HepG2 (cell line): Measurements from ENCODE around the gene ELMOD3. TPM values are rescaled to one million over a fixed set of nuclear protein-coding genes. Genes with fewer than 3 reads are reported as not detected.

Experiments
- GPBP1L1 ChIP-seq: sonication (generic); formaldehyde crosslinking; IDR thresholded peaks from 2 replicates; pipeline ENCODE4 v1.5.0; 2020; ENCODE audit warnings: mild to moderate bottlenecking, missing genetic modification reagents
- HIC2 ChIP-seq: sonication (generic); formaldehyde crosslinking; IDR thresholded peaks from 2 replicates; pipeline ENCODE4 v1.9.0; 2022; ENCODE audit warnings: low read depth, missing genetic modification reagents
- NFATC3 ChIP-seq: sonication (generic); formaldehyde crosslinking; IDR thresholded peaks from 2 replicates; pipeline ENCODE4 v1.5.1; 2020; ENCODE audit warnings: mild to moderate bottlenecking, missing genetic modification reagents
- SOX13 ChIP-seq, 3 experiments: fragments of 450-650 bp in 1 of 3; sonication (generic) in 1 of 3; formaldehyde crosslinking in 1 of 3; IDR thresholded peaks in 2 of 3; conservative IDR thresholded peaks in 1 of 3; 2 replicates each; pipeline versions ENCODE4 v1.5.0 to v1.6.1; 2016 to 2020; ENCODE audit warnings: antibody characterized with exemption in 1 of 3, mild to moderate bottlenecking in 1 of 3, missing compliant biosample characterization in 1 of 3, missing genetic modification reagents in 1 of 3, moderate library complexity in 1 of 3
- TRIM22 ChIP-seq: fragments of 450-650 bp; IDR thresholded peaks from 2 replicates; pipeline ENCODE4 v1.6.1; 2017
- USF2 ChIP-seq, 2 experiments: sonication (generic) in 1 of 2; formaldehyde crosslinking in 1 of 2; IDR thresholded peaks; 2 replicates each; pipeline versions ENCODE4 v1.5.1 to v1.6.1; 2011 to 2020; ENCODE audit warnings: borderline replicate concordance in 1 of 2, low read depth in 1 of 2, low read length in 1 of 2, mild to moderate bottlenecking in 1 of 2, missing genetic modification reagents in 1 of 2, moderate library complexity in 1 of 2
- ZBTB14 ChIP-seq: sonication (generic); formaldehyde crosslinking; IDR thresholded peaks from 2 replicates; pipeline ENCODE4 v1.4.0; 2020; ENCODE audit warnings: missing genetic modification reagents
- ZFP90 ChIP-seq: sonication (generic); formaldehyde crosslinking; IDR thresholded peaks from 2 replicates; pipeline ENCODE4 v1.8.0; 2022; ENCODE audit warnings: missing genetic modification reagents, mild to moderate bottlenecking, inconsistent platforms, borderline replicate concordance
- ZNF142 ChIP-seq: sonication (generic); formaldehyde crosslinking; IDR thresholded peaks from 2 replicates; pipeline ENCODE4 v1.4.0; 2020; ENCODE audit warnings: missing genetic modification reagents
- ZNF747 ChIP-seq: sonication (generic); formaldehyde crosslinking; IDR thresholded peaks from 2 replicates; pipeline ENCODE4 v1.8.1; 2023; ENCODE audit warnings: missing genetic modification reagents, mild to moderate bottlenecking, borderline replicate concordance
- polyA plus RNA-seq, 8 experiments: library from polyadenylated mRNA; depleted of rRNA in 3 of 8; stranded (reverse) in 7 of 8; unstranded in 1 of 8; fragments of >200 nt; fragmentation: Illumina TruSeq in 4 of 8; extraction: Trizol in 4 of 8; gene quantifications; 2 replicates each; pipeline versions ENCODE4 v1.2.1 to v1.2.3, GENCODE V29; 2011 to 2016; ENCODE audit warnings: low read depth in 4 of 8, missing spikeins in 1 of 8, mixed read lengths in 1 of 8; ENCODE audit not compliant: insufficient read depth in 1 of 8
- total RNA-seq, 5 experiments: library from RNA; depleted of rRNA; stranded (reverse); fragments of >200 nt; fragmentation: Illumina TruSeq; extraction: Trizol; gene quantifications; 2 replicates each; pipeline ENCODE4 v1.2.3, GENCODE V29; 2016; ENCODE audit warnings: low read depth in 1 of 5

ELMOD3 gene
- total and polyA plus RNA-seq, 2 of the 13 experiments (the other 11 are each of a cell fraction or from before 2014, with no cell fraction given) = 13.3 to 19.5 TPM

- TF ChIP-seq ZNF747 = no peak
- TF ChIP-seq USF2 (IDR thresholded peaks at IDR 0.05; ENCODE audit: low read depth, low read length) = no peak
- TF ChIP-seq USF2 (CRISPR knock-in tag; IDR thresholded peaks at IDR 0.05; ENCODE audit: borderline replicate concordance) = no peak
- TF ChIP-seq ZFP90 (CRISPR knock-in tag) = peak; percentile 92
- no peak for TF ChIP-seq ZNF142 (CRISPR knock-in tag)
- TF ChIP-seq GPBP1L1 (CRISPR knock-in tag) = no peak
- no peak for TF ChIP-seq ZBTB14 (CRISPR knock-in tag)
- no peak for TF ChIP-seq HIC2 (CRISPR knock-in tag)
- no peak for TF ChIP-seq TRIM22
- 0 out of 2 replicates have a peak, but pooled peaks have one; percentile 23 for TF ChIP-seq NFATC3 (CRISPR knock-in tag)
- no peak for TF ChIP-seq SOX13 (IDR thresholded peaks at IDR 0.05)
- no peak for TF ChIP-seq SOX13 (CRISPR knock-in tag; conservative IDR thresholded peaks at IDR 0.05 in 1 of 2, IDR thresholded peaks at IDR 0.05 in 1 of 2)
These were observed 36.5 kb downstream of the ELMOD3 start (continued) for GRCh38 chr2:85390941-85391669.
